Measurements from ENCODE around the gene NKAIN4. TPM values are rescaled to one million over a fixed set of nuclear protein-coding genes. Genes with fewer than 3 reads are reported as not detected.

The NKAIN4 gene
- total RNA-seq, 4 donors from 2014 or later = not detected

DNA sequence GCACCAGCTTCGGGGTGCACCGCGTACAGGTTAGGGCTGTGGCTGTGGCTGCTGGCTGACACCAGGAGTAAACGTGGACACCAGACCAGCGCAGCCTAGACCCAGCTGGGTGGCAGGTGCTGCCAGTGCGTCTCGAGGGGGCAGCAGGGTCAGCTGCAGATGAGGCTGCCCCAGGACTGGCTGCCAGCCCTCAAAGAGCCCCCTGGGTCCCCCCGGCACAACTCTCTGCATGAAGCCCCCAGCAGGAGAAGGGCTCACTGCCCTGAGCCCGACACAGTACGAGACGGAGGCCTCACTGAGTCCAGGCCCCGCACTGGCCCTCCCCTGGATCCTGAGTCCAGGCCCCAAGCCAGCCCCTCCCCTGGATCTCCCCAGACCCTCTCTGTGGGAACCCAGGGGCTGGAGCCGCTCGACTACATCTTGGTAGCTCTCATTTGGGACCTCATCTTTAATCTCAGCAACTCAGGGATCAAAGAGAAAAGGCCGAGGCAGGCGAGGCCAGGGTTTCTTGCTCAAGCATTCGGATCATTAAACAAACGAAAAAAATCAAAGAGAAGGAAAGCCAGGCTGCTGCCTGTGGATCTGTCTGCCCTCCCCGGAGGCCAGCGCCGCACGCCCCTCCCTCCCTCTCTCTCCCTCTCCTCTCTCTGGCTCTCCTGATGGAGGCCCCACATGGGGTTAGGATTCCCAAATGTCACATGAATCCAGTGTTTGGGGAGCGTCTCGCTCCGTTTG is 7.0 kb upstream of the NKAIN4 start:
- in situ Hi-C loops (cut with MboI; ENCODE audit: low sequenced_read_pairs in 4 of 4) (no loop called here), intact Hi-C loops (cut with DNase I; ENCODE audit: low total_unique reads) (no loop called here)
- H3K4me1 ChIP-seq = peaks cover 0 to 3% of the 10 kb centered on the region in 2 donors
- H3K9me3 ChIP-seq = no peaks in the 10 kb centered on the region
- peaks cover 21 to 44% (median 42%) of the 10 kb centered on the region in 3 donors for H3K27me3 ChIP-seq
- H3K27ac ChIP-seq = no peak overlapping the region
- ATAC-seq = no peak
- no peak for DNase-seq
- no peak for TF ChIP-seq POLR2A (IDR thresholded peaks at IDR 0.05)
- TF ChIP-seq, protein P1, sequence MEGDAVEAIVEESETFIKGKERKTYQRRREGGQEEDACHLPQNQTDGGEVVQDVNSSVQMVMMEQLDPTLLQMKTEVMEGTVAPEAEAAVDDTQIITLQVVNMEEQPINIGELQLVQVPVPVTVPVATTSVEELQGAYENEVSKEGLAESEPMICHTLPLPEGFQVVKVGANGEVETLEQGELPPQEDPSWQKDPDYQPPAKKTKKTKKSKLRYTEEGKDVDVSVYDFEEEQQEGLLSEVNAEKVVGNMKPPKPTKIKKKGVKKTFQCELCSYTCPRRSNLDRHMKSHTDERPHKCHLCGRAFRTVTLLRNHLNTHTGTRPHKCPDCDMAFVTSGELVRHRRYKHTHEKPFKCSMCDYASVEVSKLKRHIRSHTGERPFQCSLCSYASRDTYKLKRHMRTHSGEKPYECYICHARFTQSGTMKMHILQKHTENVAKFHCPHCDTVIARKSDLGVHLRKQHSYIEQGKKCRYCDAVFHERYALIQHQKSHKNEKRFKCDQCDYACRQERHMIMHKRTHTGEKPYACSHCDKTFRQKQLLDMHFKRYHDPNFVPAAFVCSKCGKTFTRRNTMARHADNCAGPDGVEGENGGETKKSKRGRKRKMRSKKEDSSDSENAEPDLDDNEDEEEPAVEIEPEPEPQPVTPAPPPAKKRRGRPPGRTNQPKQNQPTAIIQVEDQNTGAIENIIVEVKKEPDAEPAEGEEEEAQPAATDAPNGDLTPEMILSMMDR (IDR thresholded peaks at IDR 0.05 in 4 of 5, conservative IDR thresholded peaks at IDR 0.05 in 1 of 5) = no peak
- no peaks in the 10 kb centered on the region for H3K36me3 ChIP-seq
- H3K4me3 ChIP-seq = no peak overlapping the region

GRCh38 chr20:63260521-63260920 is 6.3 kb upstream of the NKAIN4 start:
- no peak overlapping the region for H3K4me3 ChIP-seq
- H3K36me3 ChIP-seq = no peaks in the 10 kb centered on the region
- TF ChIP-seq, protein P1 (IDR thresholded peaks at IDR 0.05 in 4 of 5, conservative IDR thresholded peaks at IDR 0.05 in 1 of 5) = no peak
- TF ChIP-seq POLR2A (IDR thresholded peaks at IDR 0.05) = no peak
- in situ Hi-C loops (cut with MboI; ENCODE audit: low sequenced_read_pairs in 4 of 4) = no loop called here
- H3K27me3 ChIP-seq = peaks cover 20 to 41% (median 39%) of the 10 kb centered on the region in 3 donors
- H3K27ac ChIP-seq = no peak overlapping the region
- no peaks in the 10 kb centered on the region for H3K9me3 ChIP-seq
- ATAC-seq = no peak
- H3K4me1 ChIP-seq = no peaks in the 10 kb centered on the region
- intact Hi-C loops (cut with DNase I; ENCODE audit: low total_unique reads) = no loop called here
- no peak for DNase-seq

DNA sequence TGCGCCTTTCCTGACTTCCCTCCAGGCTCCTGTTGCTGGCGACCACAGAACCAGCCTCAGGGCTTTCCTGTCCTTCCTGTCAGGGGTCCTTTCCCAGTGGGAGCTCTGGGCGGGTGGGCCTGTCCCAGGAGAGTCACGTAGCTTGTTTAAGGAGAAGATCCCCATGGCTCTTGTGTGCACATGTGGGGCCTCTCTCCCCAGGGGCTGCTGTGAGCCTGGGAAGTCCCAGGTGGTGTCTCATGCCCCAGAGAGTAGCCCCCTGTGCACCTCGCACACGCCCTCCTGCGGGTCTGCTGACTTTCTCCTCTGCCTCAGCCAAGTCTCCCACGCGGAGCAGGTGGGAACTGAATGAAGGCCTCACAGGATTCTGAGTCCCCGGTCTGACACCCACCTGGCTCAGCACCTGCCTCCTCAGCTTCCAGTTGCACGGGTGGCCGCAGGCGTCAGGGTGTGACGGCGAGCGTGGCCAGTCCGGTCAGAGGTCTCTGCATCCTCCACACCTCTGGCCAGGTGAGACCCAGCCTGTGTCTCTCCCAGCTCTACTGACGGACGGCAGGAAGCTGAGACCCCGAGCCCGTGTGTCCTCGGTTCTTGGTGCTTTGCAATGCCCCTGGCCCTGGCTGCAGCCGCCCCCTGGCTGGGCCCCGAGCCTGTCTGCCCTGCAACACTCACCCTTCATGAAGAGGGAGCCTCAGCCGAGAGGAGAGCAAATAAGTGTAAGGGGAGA is 5.6 kb upstream of the NKAIN4 start:
- intact Hi-C loops (cut with DNase I; ENCODE audit: low total_unique reads) = no loop called here
- Histone ChIP-seq H3K27me3 (peaks cover 26 to 43% (median 39%) of the 10 kb centered on the region in 3 donors), H3K4me1 (no peaks in the 10 kb centered on the region), H3K27ac (no peak overlapping the region), H3K4me3 (no peak overlapping the region), H3K36me3 (no peaks in the 10 kb centered on the region), H3K9me3 (no peaks in the 10 kb centered on the region)
- in situ Hi-C loops (cut with MboI; ENCODE audit: low sequenced_read_pairs in 4 of 4) = no loop called here
- DNase-seq (no peak), ATAC-seq (no peak)
- TF ChIP-seq POLR2A (IDR thresholded peaks at IDR 0.05) = no peak
- TF ChIP-seq, protein P1 (IDR thresholded peaks at IDR 0.05 in 4 of 5, conservative IDR thresholded peaks at IDR 0.05 in 1 of 5) = no peak

DNA sequence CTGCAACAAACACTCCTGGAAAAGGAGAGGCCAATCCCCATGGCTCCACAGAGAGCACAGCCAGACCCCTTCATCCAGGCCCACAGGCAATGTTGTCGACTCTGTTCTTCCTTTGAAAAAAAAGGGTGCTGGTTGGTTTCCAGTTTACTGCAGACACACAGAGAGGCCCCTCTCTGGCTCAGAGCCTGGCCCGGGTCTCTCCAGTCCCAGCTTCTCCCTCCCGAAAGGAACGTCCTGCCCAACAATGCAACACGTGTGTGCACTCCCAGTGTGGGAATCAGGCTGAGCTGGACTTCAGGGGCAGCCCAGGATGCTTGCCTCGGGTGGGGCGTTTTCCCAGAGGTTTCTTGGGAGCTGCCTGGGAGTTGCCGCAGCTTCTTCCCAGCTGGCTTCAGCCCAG is 4.5 kb upstream of the NKAIN4 start:
- peaks cover 26 to 46% (median 34%) of the 10 kb centered on the region in 3 donors for H3K27me3 ChIP-seq
- no peak overlapping the region for H3K4me3 ChIP-seq
- TF ChIP-seq, protein P1 (IDR thresholded peaks at IDR 0.05 in 4 of 5, conservative IDR thresholded peaks at IDR 0.05 in 1 of 5) = no peak
- TF ChIP-seq POLR2A (IDR thresholded peaks at IDR 0.05) = no peak
- intact Hi-C loops (cut with DNase I; ENCODE audit: low total_unique reads) = no loop called here
- H3K9me3 ChIP-seq = no peaks in the 10 kb centered on the region
- no peaks in the 10 kb centered on the region for H3K36me3 ChIP-seq
- DNase-seq = no peak
- no peaks in the 10 kb centered on the region for H3K4me1 ChIP-seq
- ATAC-seq = no peak
- in situ Hi-C loops (cut with MboI; ENCODE audit: low sequenced_read_pairs in 4 of 4) = no loop called here
- H3K27ac ChIP-seq = no peak overlapping the region

Data from gastrocnemius medialis (tissue), 4 donors.